ENCODE measurements around the gene MOGAT2.

The MOGAT2 gene

GRCh38 chr11:75776546-75776945 is 58.9 kb downstream of the MOGAT2 start:
- DNase-seq (ENCODE audit: extremely low read depth in 1 of 2, low read depth in 1 of 2): no peak

GRCh38 chr11:75777461-75778110 is 59.9 kb downstream of the MOGAT2 start:
- DNase-seq (ENCODE audit: extremely low read depth in 1 of 2, low read depth in 1 of 2): no peak

GRCh38 chr11:75778962-75779361 is 61.3 kb downstream of the MOGAT2 start:
- no peak for DNase-seq (ENCODE audit: extremely low read depth in 1 of 2, low read depth in 1 of 2)

- no peak for DNase-seq (ENCODE audit: extremely low read depth in 1 of 2, low read depth in 1 of 2)
These were observed 62.3 kb downstream of the MOGAT2 start for GRCh38 chr11:75779960-75780359.

GRCh38 chr11:75780888-75781287 is 63.2 kb downstream of the MOGAT2 start:
- no peak for DNase-seq (ENCODE audit: extremely low read depth in 1 of 2, low read depth in 1 of 2)

GRCh38 chr11:75781296-75781695 is 63.7 kb downstream of the MOGAT2 start:
- DNase-seq (ENCODE audit: extremely low read depth in 1 of 2, low read depth in 1 of 2): no peak

GRCh38 chr11:75781831-75782230 is 64.2 kb downstream of the MOGAT2 start:
- no peak for DNase-seq (ENCODE audit: extremely low read depth in 1 of 2, low read depth in 1 of 2)

Measured in stimulated activated CD8-positive, alpha-beta memory T cell treated with anti-CD3 and anti-CD28 coated beads, Interleukin-7, amount 100 ng/mL, for 48 hours (primary cell).